Cardiac muscle cell (in vitro differentiated cells and primary cell): ENCODE results near the gene SLC7A10. TPM values are rescaled to one million over a fixed set of nuclear protein-coding genes. Genes with fewer than 3 reads are reported as not detected.

Source experiments
- DNase-seq, 2 donors: peaks; one replicate each; pipeline versions ENCODE4 v3.0.0 to v3.0.0-alpha.2; 2010 to 2017; ENCODE audit warnings: low read depth in 1 of 2, low spot score in 1 of 2
- H3K27ac ChIP-seq: fragments of 200-600 bp; sonication (generic); 2 replicates; pipeline ENCODE4 v1.5.1; 2016
- H3K27me3 ChIP-seq: fragments of 200-600 bp; sonication (generic); 2 replicates; pipeline ENCODE4 v1.6.0; 2016; ENCODE audit warnings: control low read depth
- H3K36me3 ChIP-seq: fragments of 200-600 bp; sonication (generic); 2 replicates; pipeline ENCODE4 v1.5.1; 2016; ENCODE audit warnings: control low read depth
- H3K4me1 ChIP-seq: fragments of 200-600 bp; sonication (generic); 2 replicates; pipeline ENCODE4 v1.8.1; 2017; ENCODE audit warnings: low read depth, mild to moderate bottlenecking, mixed run types
- H3K4me3 ChIP-seq: fragments of 200-600 bp; sonication (generic); 2 replicates; pipeline ENCODE4 v1.5.1; 2016; ENCODE audit warnings: mild to moderate bottlenecking
- H3K9me3 ChIP-seq: fragments of 200-600 bp; sonication (generic); 2 replicates; pipeline ENCODE4 v1.5.1; 2017; ENCODE audit warnings: low read depth, mild to moderate bottlenecking, control low read depth
- CTCF ChIP-seq: IDR thresholded peaks from 2 replicates; pipeline ENCODE4 v1.5.1; 2012; ENCODE audit warnings: low read depth, mild to moderate bottlenecking, low read length
- polyA plus RNA-seq: library from polyadenylated mRNA; unstranded; fragments of >200 nt; fragmentation: Nextera tagmentation; extraction: Ambion mirVana; gene quantifications from 2 replicates; pipeline ENCODE4 v1.2.1, GENCODE V29; 2016
- total RNA-seq: library from RNA; depleted of rRNA; stranded (reverse); fragments of >200 nt; gene quantifications from 2 replicates; pipeline ENCODE4 v1.2.3, GENCODE V29; 2016

SLC7A10 gene
- total and polyA plus RNA-seq, 2 experiments from 2014 or later = not detected

GRCh38 chr19:33241091-33241529 lies 15.5 kb upstream of the SLC7A10 start:
- DNase-seq = no peak
- no peak for TF ChIP-seq CTCF
- H3K36me3 ChIP-seq = no peaks in the 10 kb centered on the region
- no peak overlapping the region for H3K4me3 ChIP-seq
- no peaks in the 10 kb centered on the region for H3K9me3 ChIP-seq
- no peaks in the 10 kb centered on the region for H3K27me3 ChIP-seq
- H3K27ac ChIP-seq = no peak overlapping the region
- no peaks in the 10 kb centered on the region for H3K4me1 ChIP-seq

GRCh38 chr19:33240181-33240771 lies 14.6 kb upstream of the SLC7A10 start:
- no peak overlapping the region for H3K27ac ChIP-seq
- TF ChIP-seq CTCF = no peak
- H3K9me3 ChIP-seq = no peaks in the 10 kb centered on the region
- H3K4me3 ChIP-seq = no peak overlapping the region
- H3K36me3 ChIP-seq = no peaks in the 10 kb centered on the region
- H3K4me1 ChIP-seq = no peaks in the 10 kb centered on the region
- no peak for DNase-seq
- no peaks in the 10 kb centered on the region for H3K27me3 ChIP-seq

- Histone ChIP-seq H3K9me3 (no peaks in the 10 kb centered on the region), H3K36me3 (no peaks in the 10 kb centered on the region), H3K4me1 (no peaks in the 10 kb centered on the region), H3K27me3 (no peaks in the 10 kb centered on the region), H3K27ac (no peak overlapping the region), H3K4me3 (no peak overlapping the region)
- no peak for TF ChIP-seq CTCF
- DNase-seq = no peak
Observed at GRCh38 chr19:33239223-33239975, 13.7 kb upstream of the SLC7A10 start.

- no peaks in the 10 kb centered on the region for H3K9me3 ChIP-seq
- H3K27me3 ChIP-seq = no peaks in the 10 kb centered on the region
- H3K4me3 ChIP-seq = no peak overlapping the region
- no peaks in the 10 kb centered on the region for H3K4me1 ChIP-seq
- DNase-seq = no peak
- no peak for TF ChIP-seq CTCF
- H3K36me3 ChIP-seq = no peaks in the 10 kb centered on the region
- no peak overlapping the region for H3K27ac ChIP-seq
Observed at GRCh38 chr19:33238481-33239149, 13.0 kb upstream of the SLC7A10 start.

- no peak for TF ChIP-seq CTCF
- Histone ChIP-seq H3K27ac (no peak overlapping the region), H3K9me3 (no peaks in the 10 kb centered on the region), H3K4me1 (no peaks in the 10 kb centered on the region), H3K27me3 (peaks cover 8% of the 10 kb centered on the region), H3K36me3 (no peaks in the 10 kb centered on the region), H3K4me3 (no peak overlapping the region)
- DNase-seq = no peak
Observed at GRCh38 chr19:33236696-33237390, 11.2 kb upstream of the SLC7A10 start.
